ENCODE data around the gene FAM111B.
"Not testable (repeated sequence)": the region's sequence is repeated elsewhere in the genome, so short reads cannot be mapped to it uniquely, and the experiment has no call there.

The FAM111B gene

GRCh38 chr11:59088162-59088561 is 18.9 kb upstream of the FAM111B start:
- H3K4me3 ChIP-seq (ENCODE audit: low read length): no peak overlapping the region
- no peak for TF ChIP-seq ZNF274 (IDR thresholded peaks at IDR 0.05; ENCODE audit: low read depth, low read length)

GRCh38 chr11:59093576-59093975 is 13.5 kb upstream of the FAM111B start:
- not testable (repeated sequence) for H3K4me3 ChIP-seq (ENCODE audit: low read length)

- not testable (repeated sequence) for H3K4me3 ChIP-seq (ENCODE audit: low read length)
Measured at GRCh38 chr11:59095225-59095624, 11.8 kb upstream of the FAM111B start.

- not testable (repeated sequence) for H3K4me3 ChIP-seq (ENCODE audit: low read length)
Measured at GRCh38 chr11:59095972-59096575, 11.0 kb upstream of the FAM111B start.

GRCh38 chr11:59097113-59097708 is 9.8 kb upstream of the FAM111B start:
- no peak for TF ChIP-seq ZNF274 (IDR thresholded peaks at IDR 0.05; ENCODE audit: low read depth, low read length)
- no peak overlapping the region for H3K4me3 ChIP-seq (ENCODE audit: low read length)

GRCh38 chr11:59097938-59098337 is 9.1 kb upstream of the FAM111B start:
- not testable (repeated sequence) for H3K4me3 ChIP-seq (ENCODE audit: low read length)

GRCh38 chr11:59102259-59102765 is 4.7 kb upstream of the FAM111B start:
- TF ChIP-seq ZNF274 (IDR thresholded peaks at IDR 0.05; ENCODE audit: low read depth, low read length): no peak
- peak overlapping the region; percentile 61; the same call in 1 of the 2 replicates for H3K4me3 ChIP-seq (ENCODE audit: low read length)

- peak overlapping the region; percentile 82 for H3K4me3 ChIP-seq (ENCODE audit: low read length)
Measured at GRCh38 chr11:59107721-59108120, 684 bp downstream of the FAM111B start.

- no peak overlapping the region for H3K4me3 ChIP-seq (ENCODE audit: low read length)
- TF ChIP-seq ZNF274 (IDR thresholded peaks at IDR 0.05; ENCODE audit: low read depth, low read length): no peak
Measured at GRCh38 chr11:59112494-59112893, 5.5 kb downstream of the FAM111B start.

GRCh38 chr11:59114344-59114743 is 7.3 kb downstream of the FAM111B start:
- H3K4me3 ChIP-seq (ENCODE audit: low read length): no peak overlapping the region
- TF ChIP-seq ZNF274 (IDR thresholded peaks at IDR 0.05; ENCODE audit: low read depth, low read length): no peak

- H3K4me3 ChIP-seq (ENCODE audit: low read length): no peak overlapping the region
- no peak for TF ChIP-seq ZNF274 (IDR thresholded peaks at IDR 0.05; ENCODE audit: low read depth, low read length)
Measured at GRCh38 chr11:59115553-59115952, 8.5 kb downstream of the FAM111B start.

- no peak for TF ChIP-seq ZNF274 (IDR thresholded peaks at IDR 0.05; ENCODE audit: low read depth, low read length)
Measured at GRCh38 chr11:59117774-59118173, 10.7 kb downstream of the FAM111B start.

GRCh38 chr11:59119826-59120225 is 12.8 kb downstream of the FAM111B start:
- H3K4me3 ChIP-seq (ENCODE audit: low read length): no peak overlapping the region
- no peak for TF ChIP-seq ZNF274 (IDR thresholded peaks at IDR 0.05; ENCODE audit: low read depth, low read length)

More at GRCh38 chr11:59117774-59118173, 10.7 kb downstream of the FAM111B start:
- no peak overlapping the region for H3K4me3 ChIP-seq (ENCODE audit: low read length)

GRCh38 chr11:59135648-59136461 is 28.8 kb downstream of the FAM111B start:
- TF ChIP-seq ZNF274 (IDR thresholded peaks at IDR 0.05; ENCODE audit: low read depth, low read length): no peak
- H3K4me3 ChIP-seq (ENCODE audit: low read length): no peak overlapping the region

- H3K4me3 ChIP-seq (ENCODE audit: low read length): not testable (repeated sequence)
Measured at GRCh38 chr11:59136551-59136950, 29.5 kb downstream of the FAM111B start.

Data from GM08714 (cell line).